H1 (cell line): Measurements from ENCODE around the gene PRRT1. TPM values are rescaled to one million over a fixed set of nuclear protein-coding genes. Genes with fewer than 3 reads are reported as not detected.

ENCODE experiments used
- EP300 ChIP-seq, 2 experiments: IDR thresholded peaks; 1 replicate in 1 of 2; 2 replicates in 1 of 2; pipeline ENCODE4 v1.6.1; 2011 to 2012; ENCODE audit warnings: low read depth in 2 of 2, low read length in 2 of 2, mild to moderate bottlenecking in 2 of 2, borderline replicate concordance in 1 of 2, inconsistent platforms in 1 of 2, moderate library complexity in 1 of 2
- HDAC2 ChIP-seq, 2 experiments: fragments of 300-600 bp in 1 of 2; sonication (generic) in 1 of 2; IDR thresholded peaks; 2 replicates each; pipeline ENCODE4 v1.6.1; 2011 to 2012; ENCODE audit warnings: low read depth in 2 of 2, low read length in 2 of 2, mild to moderate bottlenecking in 2 of 2, moderate library complexity in 2 of 2, borderline replicate concordance in 1 of 2, inconsistent platforms in 1 of 2
- SIRT6 ChIP-seq: IDR thresholded peaks from one replicate; pipeline ENCODE4 v1.7.1; 2012; ENCODE audit warnings: low read length, inconsistent platforms
- TBP ChIP-seq: IDR thresholded peaks from 2 replicates; pipeline ENCODE4 v1.6.1; 2011; ENCODE audit warnings: low read depth, low read length, improper control_type of control experiment
- polyA plus RNA-seq, 7 experiments: library from polyadenylated mRNA; depleted of rRNA in 3 of 7; stranded (reverse) in 5 of 7; unstranded in 2 of 7; fragments of >200 nt in 5 of 7; fragments of 200-250 nt in 2 of 7; gene quantifications; 1 replicate in 5 of 7; 2 replicates in 1 of 7; 4 replicates in 1 of 7; pipeline versions ENCODE4 v1.2.1 to v1.2.3, GENCODE V29; 2011 to 2013; ENCODE audit warnings: missing spikeins in 2 of 7, mixed read lengths in 2 of 7
- total RNA-seq: library from RNA; stranded (reverse); fragmentation: NEBNext Ultra II Directional; extraction: Animal tissue kit (Norgen Biotek cat#: 25700); gene quantifications from 2 replicates; pipeline ENCODE4 v1.2.1, GENCODE V29; 2021

PRRT1 gene
- total and polyA plus RNA-seq, 2 of the 8 experiments (the other 6 are each of a cell fraction or from before 2014, with no cell fraction given) = 0.71 to 2.8 TPM

GRCh38 chr6:32156891-32157290 is 5.2 kb upstream of the PRRT1 start (continued):
- TF ChIP-seq HDAC2 (IDR thresholded peaks at IDR 0.05; ENCODE audit: borderline replicate concordance in 1 of 2, low read depth in 2 of 2, low read length in 2 of 2) = no peak
- TF ChIP-seq SIRT6 = no peak
- TF ChIP-seq TBP = no peak
- TF ChIP-seq EP300 (IDR thresholded peaks at IDR 0.05; ENCODE audit: borderline replicate concordance in 1 of 2, low read depth in 2 of 2, low read length in 2 of 2) = no peak
